ENCODE results near the gene TAF3. TPM values are rescaled to one million over a fixed set of nuclear protein-coding genes. Genes with fewer than 3 reads are reported as not detected.

The TAF3 gene
- total RNA-seq, 2 donors from 2014 or later: 9.9 to 10.8 TPM

DNA sequence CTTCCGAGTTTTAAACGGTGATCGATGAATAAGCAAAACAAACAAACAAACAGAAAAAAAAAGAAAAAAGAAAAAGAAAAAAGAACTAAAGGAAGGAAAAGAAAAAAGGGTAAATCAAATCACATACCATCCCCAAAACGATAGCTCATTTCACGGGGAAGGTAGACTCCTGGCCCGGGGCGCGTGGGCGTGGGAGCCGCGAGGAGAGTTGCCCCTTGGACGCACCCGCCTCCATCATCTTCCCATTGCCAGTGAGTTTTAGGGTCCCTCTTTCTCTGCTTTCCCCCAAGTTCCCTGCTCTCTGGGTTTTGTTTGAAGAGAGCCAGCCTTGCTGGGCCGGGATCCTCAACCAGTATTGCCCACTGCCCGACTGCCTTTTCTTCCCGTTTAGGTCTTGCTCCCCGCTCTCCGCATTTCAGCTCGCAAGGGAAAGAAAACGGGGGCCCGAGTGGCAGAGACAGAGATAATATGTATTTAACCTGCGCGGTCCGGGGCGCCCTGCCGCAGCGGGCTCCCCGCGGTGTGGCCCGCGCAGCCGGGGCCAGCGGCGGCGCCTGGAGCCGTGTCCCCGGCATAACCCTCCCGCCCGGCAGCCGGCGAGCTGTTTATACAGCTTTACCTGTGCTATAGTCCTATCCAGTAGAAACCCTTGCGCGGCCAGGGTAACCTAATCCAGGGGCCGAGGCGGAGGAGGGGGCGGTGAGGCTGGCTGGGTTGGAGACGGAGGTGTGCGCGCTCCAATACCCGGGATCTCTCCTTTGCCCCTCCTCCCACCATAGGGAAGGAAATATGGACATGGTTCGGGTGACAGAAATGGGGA is 230.9 kb downstream of the TAF3 start:
- no peak for DNase-seq (ENCODE audit: low spot score)
- intact Hi-C loops (cut with DNase I): no loop called here

- intact Hi-C loops (cut with DNase I): loop anchor here in 1 of 2 donors (5.0 kb wide), 1 partner anchor 908 kb away; no protein-coding TSS in a partner anchor
- no peak for DNase-seq (ENCODE audit: low spot score)
Measured at GRCh38 chr10:8049865-8050555, 231.7 kb downstream of the TAF3 start.

- intact Hi-C loops (cut with DNase I): loop anchor here in 1 of 2 donors (5.0 kb wide), 1 partner anchor 908 kb away; no protein-coding TSS in a partner anchor
Measured at GRCh38 chr10:8050556-8051108, 232.3 kb downstream of the TAF3 start.

DNA sequence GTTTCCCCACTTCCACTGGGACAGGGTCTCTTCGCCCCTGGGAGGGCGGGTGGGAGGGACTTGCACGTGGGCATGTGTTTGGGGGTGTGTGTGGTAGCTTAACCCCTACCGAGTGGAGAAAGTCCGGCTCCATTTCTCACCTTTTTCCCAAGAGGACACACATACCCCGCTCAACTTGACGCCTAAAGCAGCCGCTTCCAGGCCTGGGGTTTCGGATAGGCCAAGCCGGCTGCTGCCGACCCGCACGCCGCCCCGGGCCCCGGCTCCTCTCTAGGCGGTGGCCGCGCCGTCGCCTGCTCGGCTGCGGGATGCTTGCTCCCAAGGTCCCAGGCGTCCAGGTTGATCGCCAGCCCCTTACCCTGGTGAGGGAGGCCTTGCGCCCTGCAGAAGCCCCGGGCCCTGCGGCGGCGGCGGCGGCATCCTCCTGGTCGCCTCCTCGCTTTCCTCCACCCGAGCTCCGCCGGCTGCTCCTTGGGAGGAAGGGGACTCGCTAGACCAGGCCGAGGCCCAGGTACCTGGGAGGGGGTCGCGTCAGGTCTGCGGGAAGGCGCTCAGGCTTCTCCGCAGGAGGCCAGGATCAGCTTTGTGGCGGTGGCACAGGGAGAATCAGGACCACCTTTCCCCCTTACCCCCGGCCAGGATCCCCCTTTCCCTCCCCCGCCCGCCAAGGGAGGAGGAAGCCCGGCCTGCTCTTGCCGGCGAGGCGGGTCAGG is 233.0 kb downstream of the TAF3 start:
- intact Hi-C loops (cut with DNase I): loop anchor here in 1 of 2 donors (5.0 kb wide), 1 partner anchor 909 kb away; no protein-coding TSS in a partner anchor
- DNase-seq (ENCODE audit: low spot score): peak; percentile 79

More at GRCh38 chr10:8050556-8051108, 232.3 kb downstream of the TAF3 start:
- no peak for DNase-seq (ENCODE audit: low spot score)

GRCh38 chr10:8051851-8052257 is 233.5 kb downstream of the TAF3 start:
- peak; percentile 80 for DNase-seq (ENCODE audit: low spot score)
- intact Hi-C loops (cut with DNase I): loop anchor here in 1 of 2 donors (5.0 kb wide), 1 partner anchor 910 kb away; no protein-coding TSS in a partner anchor

DNA sequence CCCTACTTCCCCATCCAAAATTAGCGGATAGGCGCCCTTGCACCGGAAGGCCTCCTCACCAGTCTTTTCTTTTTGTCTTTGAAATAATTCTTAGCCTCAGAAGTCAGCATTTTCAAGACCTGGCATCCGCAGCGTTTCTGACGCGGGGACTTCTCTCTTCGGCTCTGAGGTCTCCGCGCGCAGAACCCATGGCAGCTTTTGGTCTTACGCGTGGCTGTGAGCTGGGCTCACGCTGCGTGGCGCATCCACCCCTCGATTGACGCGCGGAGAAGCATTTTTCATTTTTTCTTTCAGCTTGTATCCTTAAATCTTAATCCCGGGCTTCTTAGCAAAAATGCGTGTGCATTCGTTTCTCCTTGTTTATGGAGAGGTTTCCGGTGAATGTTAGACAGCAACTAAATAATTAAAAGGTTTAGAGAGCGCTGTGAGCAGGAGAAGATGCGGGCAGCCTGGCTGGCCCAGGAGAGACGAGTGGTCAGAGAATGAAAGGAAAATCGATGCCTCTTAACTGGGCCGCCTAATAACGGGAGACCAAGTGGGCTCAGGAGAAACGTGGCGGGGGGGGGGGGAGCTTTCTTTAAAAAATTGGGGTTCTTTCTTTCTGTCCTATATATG is 234.1 kb downstream of the TAF3 start:
- peak; percentile 64 for DNase-seq (ENCODE audit: low spot score)
- intact Hi-C loops (cut with DNase I): loop anchor here in 1 of 2 donors (5.0 kb wide), 1 partner anchor 910 kb away; no protein-coding TSS in a partner anchor

GRCh38 chr10:8052956-8053445 is 234.7 kb downstream of the TAF3 start:
- intact Hi-C loops (cut with DNase I): loop anchor here in 1 of 2 donors (1.0 to 5.0 kb wide), 2 partner anchors 44 to 911 kb away; no protein-coding TSS in a partner anchor
- no peak for DNase-seq (ENCODE audit: low spot score)

GRCh38 chr10:8053446-8054243 is 235.3 kb downstream of the TAF3 start:
- intact Hi-C loops (cut with DNase I): loop anchor here in 1 of 2 donors (1.0 to 5.0 kb wide), 2 partner anchors 44 to 911 kb away; no protein-coding TSS in a partner anchor
- peak; percentile 93 for DNase-seq (ENCODE audit: low spot score)

GRCh38 chr10:8054244-8054493 is 235.9 kb downstream of the TAF3 start:
- DNase-seq (ENCODE audit: low spot score): no peak
- intact Hi-C loops (cut with DNase I): loop anchor here in 1 of 2 donors (5.0 kb wide), 1 partner anchor 912 kb away; no protein-coding TSS in a partner anchor

DNA sequence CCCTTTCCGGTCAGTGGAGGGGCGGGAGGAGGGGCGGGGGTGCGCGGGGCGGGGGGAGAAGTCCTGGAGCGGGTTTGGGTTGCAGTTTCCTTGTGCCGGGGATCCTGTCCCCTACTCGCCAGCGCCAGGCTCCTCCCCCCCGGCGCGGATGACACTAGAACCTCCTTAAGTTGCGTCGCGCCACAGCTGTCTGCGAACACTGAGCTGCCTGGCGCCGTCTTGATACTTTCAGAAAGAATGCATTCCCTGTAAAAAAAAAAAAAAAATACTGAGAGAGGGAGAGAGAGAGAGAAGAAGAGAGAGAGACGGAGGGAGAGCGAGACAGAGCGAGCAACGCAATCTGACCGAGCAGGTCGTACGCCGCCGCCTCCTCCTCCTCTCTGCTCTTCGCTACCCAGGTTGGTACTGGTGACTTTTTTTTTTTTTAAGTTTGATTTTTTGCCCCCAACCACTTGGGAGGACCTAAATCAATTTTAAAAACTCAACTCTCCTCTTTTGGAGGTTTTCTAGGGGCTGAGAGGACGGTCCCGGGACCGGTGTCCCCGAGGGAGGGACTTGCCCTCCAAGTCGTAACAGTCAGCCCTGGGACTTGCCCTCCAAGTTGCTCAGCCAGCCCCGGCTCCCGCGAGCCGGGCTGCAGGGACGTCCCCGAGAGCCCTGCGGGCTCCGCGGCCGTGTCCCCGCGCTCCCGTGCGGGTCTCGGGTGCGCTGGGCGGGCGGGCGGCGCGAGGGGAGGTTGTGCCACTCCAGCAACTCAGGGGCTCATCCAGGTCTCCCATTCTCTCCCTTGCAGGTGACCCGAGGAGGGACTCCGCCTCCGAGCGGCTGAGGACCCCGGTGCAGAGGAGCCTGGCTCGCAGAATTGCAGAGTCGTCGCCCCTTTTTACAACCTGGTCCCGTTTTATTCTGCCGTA is 236.4 kb downstream of the TAF3 start, which contains the start of gene GATA3:
TSS of gene GATA3 (plus strand) at position 195 of the 914 bp plus-strand sequence. CDS start 968 bp downstream, outside the sequence.
- intact Hi-C loops (cut with DNase I): loop anchor here in 1 of 2 donors (5.0 kb wide), 1 partner anchor 912 kb away; no protein-coding TSS in a partner anchor
- DNase-seq (ENCODE audit: low spot score): peak; percentile 86

DNA sequence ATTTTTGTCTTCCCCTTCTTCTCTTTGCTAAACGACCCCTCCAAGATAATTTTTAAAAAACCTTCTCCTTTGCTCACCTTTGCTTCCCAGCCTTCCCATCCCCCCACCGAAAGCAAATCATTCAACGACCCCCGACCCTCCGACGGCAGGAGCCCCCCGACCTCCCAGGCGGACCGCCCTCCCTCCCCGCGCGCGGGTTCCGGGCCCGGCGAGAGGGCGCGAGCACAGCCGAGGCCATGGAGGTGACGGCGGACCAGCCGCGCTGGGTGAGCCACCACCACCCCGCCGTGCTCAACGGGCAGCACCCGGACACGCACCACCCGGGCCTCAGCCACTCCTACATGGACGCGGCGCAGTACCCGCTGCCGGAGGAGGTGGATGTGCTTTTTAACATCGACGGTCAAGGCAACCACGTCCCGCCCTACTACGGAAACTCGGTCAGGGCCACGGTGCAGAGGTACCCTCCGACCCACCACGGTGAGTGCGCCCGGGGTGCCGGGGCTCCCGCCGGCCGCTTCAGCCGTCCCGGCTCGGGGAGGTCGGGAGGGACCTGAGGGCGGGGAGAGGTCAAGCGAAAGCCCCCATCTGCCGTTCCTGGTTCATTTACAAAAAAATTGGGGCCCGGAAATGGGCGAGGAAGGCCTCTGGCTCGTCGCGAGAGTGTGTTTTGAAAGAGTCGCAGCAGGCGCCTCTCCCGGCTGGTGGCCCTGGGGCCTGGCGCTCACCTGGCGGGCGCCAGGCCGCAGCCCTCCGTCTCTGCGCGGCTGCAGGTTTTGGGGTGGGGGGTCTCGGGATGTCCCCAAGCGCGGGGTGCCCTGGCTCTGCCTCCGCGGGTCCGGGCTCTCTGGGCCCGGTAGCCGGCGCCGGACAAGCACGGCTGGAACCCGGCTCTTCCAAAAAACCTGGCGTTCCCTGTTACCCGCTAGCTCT is 237.4 kb downstream of the TAF3 start:
- intact Hi-C loops (cut with DNase I): no loop called here
- DNase-seq (ENCODE audit: low spot score): peak; percentile 80

- intact Hi-C loops (cut with DNase I): no loop called here
- DNase-seq (ENCODE audit: low spot score): no peak
Measured at GRCh38 chr10:8056378-8056777, 238.1 kb downstream of the TAF3 start.

DNA sequence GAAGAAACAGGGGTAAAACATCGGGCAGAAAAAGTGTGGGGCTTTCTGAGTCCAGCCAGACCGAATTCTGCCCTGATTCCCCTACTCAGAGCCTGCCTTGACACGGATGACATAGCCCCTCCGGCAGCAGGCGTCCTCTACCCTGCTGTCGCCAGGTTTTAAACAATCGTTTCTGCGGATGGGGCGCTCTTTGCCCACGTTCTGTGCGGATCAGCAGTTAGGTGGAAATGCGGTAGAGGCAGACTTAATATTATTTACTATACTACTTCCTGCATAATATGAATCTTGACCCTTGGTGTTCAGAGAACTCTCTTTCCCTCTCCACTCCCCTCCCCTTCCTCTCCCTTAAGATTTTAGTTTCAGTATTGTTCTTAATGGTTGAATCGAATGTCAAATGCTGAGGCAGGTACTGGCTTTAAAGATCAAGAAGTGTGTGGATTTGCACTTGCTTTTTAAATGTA is 238.6 kb downstream of the TAF3 start:
- no peak for DNase-seq (ENCODE audit: low spot score)
- intact Hi-C loops (cut with DNase I): no loop called here

GRCh38 chr10:8057636-8058273 is 239.4 kb downstream of the TAF3 start:
- DNase-seq (ENCODE audit: low spot score): no peak
- intact Hi-C loops (cut with DNase I): no loop called here

All from posterior vena cava (tissue), 2 donors.